Mammary microvascular endothelial cell (primary cell): ENCODE data around the gene MECP2. TPM values are rescaled to one million over a fixed set of nuclear protein-coding genes. Genes with fewer than 3 reads are reported as not detected.

Experiments used
- total RNA-seq: library from RNA; depleted of rRNA; stranded (reverse); fragments of >200 nt; gene quantifications from 2 replicates; pipeline ENCODE4 v1.2.3, GENCODE V29; 2015

The MECP2 gene
- total RNA-seq, result 25.1 and 25.2 TPM in 2 replicates

DNA sequence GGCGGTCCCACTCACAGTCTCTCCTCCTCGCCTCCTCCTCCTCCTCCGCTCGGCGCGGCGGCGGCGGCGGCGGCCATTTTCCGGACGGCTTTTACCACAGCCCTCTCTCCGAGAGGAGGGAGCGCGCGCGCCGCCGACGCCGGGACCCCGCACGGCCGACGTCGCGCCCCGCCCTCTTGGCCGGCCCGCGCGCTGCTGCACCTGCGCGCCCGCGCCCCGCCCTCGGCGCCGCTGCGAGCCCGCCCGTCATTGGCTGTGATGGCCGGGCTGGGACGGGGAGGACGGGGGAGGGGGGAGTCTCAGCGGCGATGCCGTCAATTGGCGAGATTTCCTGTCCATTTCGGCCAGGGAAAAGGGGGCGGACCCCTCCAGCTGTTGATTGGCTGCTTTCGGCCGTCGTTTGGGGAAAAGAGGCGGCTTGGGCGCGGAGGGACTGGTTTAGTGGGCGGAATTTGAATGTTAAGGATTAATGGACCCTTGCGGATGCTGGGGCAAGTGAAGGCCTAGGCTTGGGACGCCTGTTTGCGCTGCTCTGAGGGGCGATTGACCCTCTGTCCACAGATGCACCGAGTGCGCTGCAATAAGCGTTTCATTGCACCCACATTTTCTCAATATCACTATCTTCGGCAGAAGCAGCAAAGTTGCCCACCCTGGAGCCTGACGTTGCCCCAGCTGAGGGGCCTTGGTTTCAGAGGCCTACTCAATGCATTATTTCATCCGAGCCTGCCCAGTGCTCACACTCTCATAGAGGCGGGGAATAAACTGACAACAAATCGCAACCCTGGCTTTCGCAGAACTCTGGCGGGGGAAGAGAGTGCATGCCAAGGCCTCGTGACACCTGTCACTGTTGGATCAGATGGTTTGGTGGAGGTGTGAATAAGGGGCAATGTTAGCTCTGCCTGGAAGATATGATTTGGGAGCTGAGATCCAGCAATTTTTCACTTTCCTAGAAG lies at the start of gene MECP2:
MECP2 (minus strand) TSS at position 129 of the 953 bp plus-strand sequence.

DNA sequence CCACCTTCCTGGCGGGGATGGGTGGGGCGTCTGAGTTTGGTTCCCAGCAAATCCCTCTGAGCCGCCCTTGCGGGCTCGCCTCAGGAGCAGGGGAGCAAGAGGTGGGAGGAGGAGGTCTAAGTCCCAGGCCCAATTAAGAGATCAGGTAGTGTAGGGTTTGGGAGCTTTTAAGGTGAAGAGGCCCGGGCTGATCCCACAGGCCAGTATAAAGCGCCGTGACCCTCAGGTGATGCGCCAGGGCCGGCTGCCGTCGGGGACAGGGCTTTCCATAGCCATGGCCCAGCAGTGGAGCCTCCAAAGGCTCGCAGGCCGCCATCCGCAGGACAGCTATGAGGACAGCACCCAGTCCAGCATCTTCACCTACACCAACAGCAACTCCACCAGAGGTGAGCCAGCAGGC lies 46.5 kb upstream of the MECP2 start, which contains the start of gene OPN1LW:
OPN1LW (plus strand) TSS at position 234 of the 400 bp plus-strand sequence; CDS start at position 275, 41 bp downstream.

DNA sequence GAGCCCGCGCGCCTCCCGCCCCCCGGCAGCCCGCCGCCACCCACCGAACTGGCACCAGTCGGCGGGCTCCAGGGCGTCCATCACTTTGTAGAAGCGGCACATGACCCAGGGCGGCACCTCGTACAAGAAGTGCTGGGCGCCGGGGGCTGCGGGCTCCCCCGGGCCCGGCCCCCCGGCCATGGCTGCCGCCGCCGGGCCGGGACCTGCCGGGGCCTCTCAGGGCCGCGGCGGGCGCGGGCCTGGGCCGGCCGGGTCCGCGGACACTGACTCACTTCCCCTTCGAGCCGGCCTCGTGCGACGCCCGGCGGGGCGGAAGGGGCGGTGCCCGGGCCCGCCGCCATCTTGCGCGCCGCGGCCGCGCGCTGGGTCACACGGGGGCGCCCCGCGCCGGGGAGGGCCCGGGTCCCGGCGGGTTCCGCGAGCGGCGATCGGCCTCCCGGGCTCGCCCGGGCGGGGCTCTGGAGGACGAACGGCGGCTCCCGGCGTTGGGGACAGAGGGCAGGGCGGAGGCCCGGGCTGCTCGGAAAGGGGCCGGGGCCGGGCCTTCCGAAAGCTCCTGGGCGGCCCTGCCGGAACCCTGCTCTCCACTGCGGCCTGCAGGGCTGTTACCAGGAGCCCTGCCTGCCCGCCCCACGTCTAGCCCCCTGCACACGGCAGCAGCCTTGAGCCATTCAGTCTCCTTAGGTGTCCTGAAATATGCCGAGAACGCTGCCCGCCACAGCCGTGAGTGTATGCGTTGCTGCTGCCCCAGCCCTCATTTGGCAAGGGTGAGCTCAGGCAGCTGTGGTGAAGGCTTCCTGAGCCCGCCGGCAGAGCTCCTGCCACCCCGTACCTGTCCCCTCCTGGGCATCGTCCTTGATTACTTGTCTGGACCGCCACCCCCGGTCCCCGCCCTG lies 77.6 kb downstream of the MECP2 start, which contains the start of gene IRAK1:
IRAK1 (minus strand) TSS at position 270 of the 896 bp plus-strand sequence; CDS start at position 180, 90 bp downstream.

DNA sequence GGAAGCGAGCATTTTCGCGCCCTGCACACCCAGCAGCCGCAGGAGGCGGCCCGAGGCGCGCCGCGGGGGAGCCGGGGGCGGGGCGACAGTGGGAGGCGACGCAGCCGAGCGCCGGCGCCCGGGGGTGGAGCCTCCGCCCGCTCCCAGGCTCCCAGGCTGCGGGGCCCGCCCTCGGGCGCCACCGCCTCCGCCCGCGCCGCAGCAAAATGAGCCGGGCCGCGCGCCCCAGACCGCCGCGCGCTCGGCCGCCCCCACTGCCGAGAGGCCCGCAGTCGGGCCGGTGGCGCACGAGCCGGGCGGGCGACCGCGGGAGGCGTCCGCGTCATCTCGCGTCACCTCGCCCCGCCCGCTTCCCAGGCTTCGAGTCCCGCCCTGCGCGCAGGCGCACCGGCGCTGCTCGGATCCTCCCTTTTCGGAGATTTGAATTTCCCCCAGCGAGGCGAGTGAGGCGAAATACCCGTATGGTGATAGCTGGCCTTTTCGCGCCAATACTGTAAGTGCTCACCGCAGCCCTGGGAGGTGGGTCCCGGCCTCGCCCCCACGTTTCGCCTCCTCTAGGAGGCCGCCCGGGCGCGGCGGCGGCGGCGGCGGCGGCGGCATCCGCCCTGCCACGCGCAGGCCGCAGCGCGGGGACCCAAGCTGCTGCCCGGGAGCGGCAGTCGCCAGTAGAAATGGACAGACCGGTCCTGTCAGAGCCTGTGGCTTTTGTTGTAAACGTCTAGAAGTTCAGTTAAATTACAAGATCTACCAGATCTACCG lies 125.0 kb downstream of the MECP2 start, which contains the start of gene TMEM187:
TMEM187 (plus strand) TSS at position 387 of the 759 bp plus-strand sequence. CDS start 9,309 bp downstream, outside the sequence.

Other genes starting within 250 kb of the MECP2 start
- gene L1CAM, start 211.5 kb downstream of the MECP2 start, total RNA-seq, result 0.05 TPM in 1 of 2 replicates, not detected in the other
- 0.47 TPM in 1 of 2 replicates, not detected in the other for gene AVPR2, start 193.0 kb downstream of the MECP2 start, total RNA-seq
- 2.3 and 5.2 TPM in 2 replicates for gene ARHGAP4, start 171.5 kb downstream of the MECP2 start, total RNA-seq
- 166 and 169 TPM in 2 replicates for gene NAA10, start 162.7 kb downstream of the MECP2 start, total RNA-seq
- 5.6 and 7.6 TPM in 2 replicates for gene RENBP, start 153.1 kb downstream of the MECP2 start, total RNA-seq
- gene HCFC1, start 125.9 kb downstream of the MECP2 start, total RNA-seq, result 58.3 and 60.4 TPM in 2 replicates
- gene TMEM187, start 125.0 kb downstream of the MECP2 start, total RNA-seq, result 7.5 and 7.8 TPM in 2 replicates
- gene IRAK1, start 77.8 kb downstream of the MECP2 start, total RNA-seq, result 139 and 151 TPM in 2 replicates
- gene OPN1LW, start 46.5 kb upstream of the MECP2 start, total RNA-seq, result not detected in 2 replicates
- not detected in 2 replicates for gene OPN1MW, start 84.9 kb upstream of the MECP2 start, total RNA-seq
- gene OPN1MW2, start 122.0 kb upstream of the MECP2 start, total RNA-seq, result not detected in 2 replicates
- not detected in 2 replicates for gene OPN1MW3, start 159.9 kb upstream of the MECP2 start, total RNA-seq
- not detected in 2 replicates for gene TEX28, start 197.4 kb upstream of the MECP2 start, total RNA-seq
- gene TKTL1, start 198.1 kb upstream of the MECP2 start, total RNA-seq, result 0.07 and 0.44 TPM in 2 replicates